Measurements from ENCODE around the gene CDC42BPB.

CDC42BPB gene

GRCh38 chr14:102962111-102962627 is 95.2 kb downstream of the CDC42BPB start:
- Mint-ChIP-seq H3K27me3 (ENCODE audit: low read depth) (no peaks in the 10 kb centered on the region), H3K27ac (no peak overlapping the region), H3K4me1 (ENCODE audit: low read depth) (no peaks in the 10 kb centered on the region), H3K9me3 (no peaks in the 10 kb centered on the region), H3K4me3 (no peak overlapping the region), H3K36me3 (ENCODE audit: low read depth) (no peaks in the 10 kb centered on the region)

- H3K4me1 Mint-ChIP-seq (ENCODE audit: low read depth) = no peaks in the 10 kb centered on the region
- H3K27ac Mint-ChIP-seq = no peak overlapping the region
- no peak overlapping the region for H3K4me3 Mint-ChIP-seq
- H3K36me3 Mint-ChIP-seq (ENCODE audit: low read depth) = no peaks in the 10 kb centered on the region
- no peaks in the 10 kb centered on the region for H3K27me3 Mint-ChIP-seq (ENCODE audit: low read depth)
- H3K9me3 Mint-ChIP-seq = no peaks in the 10 kb centered on the region
Measured at GRCh38 chr14:102958461-102958860, 98.9 kb downstream of the CDC42BPB start.

GRCh38 chr14:102957222-102957621 is 100.1 kb downstream of the CDC42BPB start:
- no peak overlapping the region for H3K27ac Mint-ChIP-seq

GRCh38 chr14:102955636-102956408 is 101.5 kb downstream of the CDC42BPB start:
- Mint-ChIP-seq H3K27ac (no peak overlapping the region), H3K27me3 (ENCODE audit: low read depth) (no peaks in the 10 kb centered on the region), H3K9me3 (no peaks in the 10 kb centered on the region), H3K4me3 (no peak overlapping the region), H3K36me3 (ENCODE audit: low read depth) (no peaks in the 10 kb centered on the region), H3K4me1 (ENCODE audit: low read depth) (no peaks in the 10 kb centered on the region)

More at GRCh38 chr14:102957222-102957621, 100.1 kb downstream of the CDC42BPB start:
- Mint-ChIP-seq H3K27me3 (ENCODE audit: low read depth) (no peaks in the 10 kb centered on the region), H3K9me3 (no peaks in the 10 kb centered on the region), H3K4me1 (ENCODE audit: low read depth) (no peaks in the 10 kb centered on the region), H3K4me3 (no peak overlapping the region), H3K36me3 (ENCODE audit: low read depth) (no peaks in the 10 kb centered on the region)

DNA sequence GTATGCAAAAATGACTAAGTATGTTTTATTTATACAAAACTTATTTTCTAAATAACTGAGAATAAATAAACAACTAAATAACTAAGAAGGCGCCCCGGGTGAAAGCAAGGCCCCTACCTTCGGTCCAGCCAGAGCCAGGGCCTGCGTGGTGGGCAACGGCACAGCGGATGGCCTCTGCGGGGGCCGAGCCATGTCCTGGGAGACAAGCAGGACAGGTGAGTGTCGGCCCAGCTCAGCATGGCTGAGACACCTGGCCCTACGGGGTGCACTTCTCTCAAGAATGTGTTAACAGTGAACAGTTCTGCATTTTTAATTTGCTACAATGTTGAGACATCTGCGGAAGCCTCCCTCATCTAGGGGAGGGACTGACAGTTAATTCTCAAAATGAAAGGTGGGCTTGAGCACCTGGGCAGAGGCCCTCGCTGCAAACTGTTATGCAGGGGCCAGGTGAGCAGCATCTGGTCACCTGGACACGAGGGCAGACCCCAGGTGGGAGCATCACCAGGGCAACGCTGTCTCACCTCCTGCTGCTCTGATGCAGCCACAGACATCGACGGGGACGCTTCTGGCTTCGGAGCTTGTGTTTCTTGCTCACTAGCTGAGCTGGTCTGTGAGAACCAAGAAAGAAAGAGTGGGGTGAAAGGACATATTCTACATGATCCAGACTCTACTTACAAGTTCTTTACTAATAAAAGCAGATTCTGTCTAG is 103.1 kb downstream of the CDC42BPB start:
- Mint-ChIP-seq H3K27me3 (ENCODE audit: low read depth) (no peaks in the 10 kb centered on the region), H3K4me3 (no peak overlapping the region), H3K4me1 (ENCODE audit: low read depth) (peaks cover 4% of the 10 kb centered on the region), H3K27ac (no peak overlapping the region), H3K9me3 (no peaks in the 10 kb centered on the region), H3K36me3 (ENCODE audit: low read depth) (no peaks in the 10 kb centered on the region)

GRCh38 chr14:102953100-102953499 is 104.2 kb downstream of the CDC42BPB start:
- no peak overlapping the region for H3K27ac Mint-ChIP-seq

GRCh38 chr14:102952276-102952675 is 105.1 kb downstream of the CDC42BPB start:
- Mint-ChIP-seq H3K36me3 (ENCODE audit: low read depth) (no peaks in the 10 kb centered on the region), H3K27me3 (ENCODE audit: low read depth) (no peaks in the 10 kb centered on the region), H3K4me3 (no peak overlapping the region), H3K9me3 (no peaks in the 10 kb centered on the region), H3K27ac (no peak overlapping the region), H3K4me1 (ENCODE audit: low read depth) (peaks cover 11% of the 10 kb centered on the region)

More at GRCh38 chr14:102953100-102953499, 104.2 kb downstream of the CDC42BPB start:
- Mint-ChIP-seq H3K27me3 (ENCODE audit: low read depth) (no peaks in the 10 kb centered on the region), H3K9me3 (no peaks in the 10 kb centered on the region), H3K4me3 (no peak overlapping the region), H3K36me3 (ENCODE audit: low read depth) (no peaks in the 10 kb centered on the region), H3K4me1 (ENCODE audit: low read depth) (peaks cover 9% of the 10 kb centered on the region)

GRCh38 chr14:102951799-102952198 is 105.5 kb downstream of the CDC42BPB start:
- Mint-ChIP-seq H3K27me3 (ENCODE audit: low read depth) (no peaks in the 10 kb centered on the region), H3K4me1 (ENCODE audit: low read depth) (peaks cover 14% of the 10 kb centered on the region), H3K9me3 (no peaks in the 10 kb centered on the region), H3K4me3 (no peak overlapping the region), H3K27ac (no peak overlapping the region), H3K36me3 (ENCODE audit: low read depth) (no peaks in the 10 kb centered on the region)

- H3K27me3 Mint-ChIP-seq (ENCODE audit: low read depth) = no peaks in the 10 kb centered on the region
- H3K9me3 Mint-ChIP-seq = no peaks in the 10 kb centered on the region
- peaks cover 14% of the 10 kb centered on the region for H3K4me1 Mint-ChIP-seq (ENCODE audit: low read depth)
- no peak overlapping the region for H3K27ac Mint-ChIP-seq
- H3K36me3 Mint-ChIP-seq (ENCODE audit: low read depth) = no peaks in the 10 kb centered on the region
- no peak overlapping the region for H3K4me3 Mint-ChIP-seq
Measured at GRCh38 chr14:102951034-102951433, 106.3 kb downstream of the CDC42BPB start.

DNA sequence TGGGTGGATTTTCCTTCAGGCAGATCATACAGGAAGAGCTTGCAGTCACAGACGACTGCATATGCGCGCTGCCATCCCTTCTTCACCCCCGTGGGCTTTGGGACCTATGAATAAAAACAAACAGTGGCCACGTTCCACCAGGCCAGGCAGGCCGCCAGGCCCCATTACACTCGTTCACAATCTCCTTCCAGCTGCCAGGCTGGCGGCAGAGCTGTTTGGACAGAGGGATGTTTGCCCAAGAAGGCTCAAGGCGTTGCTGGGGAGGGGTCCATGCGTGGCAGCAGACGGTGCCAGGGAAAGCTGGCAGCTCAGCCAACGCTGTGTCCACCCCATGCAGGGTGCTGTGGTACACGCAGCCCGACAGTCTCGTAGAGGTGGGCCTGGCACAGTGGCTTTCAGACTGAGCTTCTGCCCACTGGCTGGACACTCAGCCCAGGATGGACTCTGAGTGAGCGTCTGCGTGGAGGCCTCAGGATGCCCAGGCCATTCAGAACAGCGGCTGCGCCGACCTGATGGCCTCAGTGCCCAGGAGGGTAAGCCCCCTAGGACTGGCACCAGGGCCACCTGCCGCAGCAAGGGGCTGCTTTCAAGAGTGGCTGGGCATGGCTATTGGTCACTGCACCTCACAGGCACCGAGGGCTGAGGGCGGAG is 107.4 kb downstream of the CDC42BPB start:
- no peaks in the 10 kb centered on the region for H3K9me3 Mint-ChIP-seq
- no peak overlapping the region for H3K4me3 Mint-ChIP-seq
- H3K27ac Mint-ChIP-seq = no peak overlapping the region
- no peaks in the 10 kb centered on the region for H3K27me3 Mint-ChIP-seq (ENCODE audit: low read depth)
- H3K4me1 Mint-ChIP-seq (ENCODE audit: low read depth) = peaks cover 14% of the 10 kb centered on the region
- no peaks in the 10 kb centered on the region for H3K36me3 Mint-ChIP-seq (ENCODE audit: low read depth)

DNA sequence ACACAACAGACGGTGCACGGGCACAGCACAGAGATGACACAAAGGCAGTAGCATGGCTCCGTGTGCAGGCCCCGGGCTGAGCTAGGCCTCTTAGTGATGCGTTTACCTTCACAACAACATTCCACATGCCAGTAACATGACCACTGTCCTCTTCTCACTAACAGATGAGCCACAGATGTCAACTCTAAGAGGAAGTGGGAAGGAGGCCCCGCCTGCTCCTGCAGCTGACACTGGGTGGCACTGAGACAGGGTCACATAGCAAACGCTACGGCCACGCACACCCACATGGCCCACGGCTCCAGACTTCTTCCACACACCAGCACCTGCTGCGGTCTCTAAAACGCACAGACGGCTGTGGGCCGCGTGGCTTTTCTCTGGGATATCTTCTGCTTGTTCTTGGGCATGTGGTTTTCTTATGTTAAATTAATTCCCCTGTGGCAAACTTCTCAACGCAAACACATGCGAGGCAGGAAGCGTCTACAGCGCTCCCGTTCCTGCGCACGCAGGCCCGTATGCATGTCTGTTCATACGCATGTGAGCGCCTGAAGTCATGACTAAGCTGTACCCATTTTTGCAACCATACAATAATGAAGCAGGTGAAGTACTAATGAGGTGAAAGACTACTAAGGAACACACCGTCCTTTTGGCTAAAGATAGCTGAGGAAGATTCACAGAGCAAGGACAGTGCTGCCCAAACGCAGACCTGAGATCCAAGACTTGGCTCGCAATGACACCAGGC is 108.1 kb downstream of the CDC42BPB start:
- peak overlapping the region; percentile 72 for H3K27ac Mint-ChIP-seq
- H3K4me1 Mint-ChIP-seq (ENCODE audit: low read depth) = peaks cover 14% of the 10 kb centered on the region
- no peaks in the 10 kb centered on the region for H3K9me3 Mint-ChIP-seq
- no peaks in the 10 kb centered on the region for H3K27me3 Mint-ChIP-seq (ENCODE audit: low read depth)
- peak overlapping the region; percentile 19 for H3K4me3 Mint-ChIP-seq
- no peaks in the 10 kb centered on the region for H3K36me3 Mint-ChIP-seq (ENCODE audit: low read depth)

- Mint-ChIP-seq H3K27me3 (ENCODE audit: low read depth) (no peaks in the 10 kb centered on the region), H3K36me3 (ENCODE audit: low read depth) (no peaks in the 10 kb centered on the region), H3K9me3 (no peaks in the 10 kb centered on the region), H3K4me1 (ENCODE audit: low read depth) (peaks cover 14% of the 10 kb centered on the region), H3K27ac (peak overlapping the region; percentile 72), H3K4me3 (no peak overlapping the region)
Measured at GRCh38 chr14:102948698-102949061, 108.7 kb downstream of the CDC42BPB start.

DNA sequence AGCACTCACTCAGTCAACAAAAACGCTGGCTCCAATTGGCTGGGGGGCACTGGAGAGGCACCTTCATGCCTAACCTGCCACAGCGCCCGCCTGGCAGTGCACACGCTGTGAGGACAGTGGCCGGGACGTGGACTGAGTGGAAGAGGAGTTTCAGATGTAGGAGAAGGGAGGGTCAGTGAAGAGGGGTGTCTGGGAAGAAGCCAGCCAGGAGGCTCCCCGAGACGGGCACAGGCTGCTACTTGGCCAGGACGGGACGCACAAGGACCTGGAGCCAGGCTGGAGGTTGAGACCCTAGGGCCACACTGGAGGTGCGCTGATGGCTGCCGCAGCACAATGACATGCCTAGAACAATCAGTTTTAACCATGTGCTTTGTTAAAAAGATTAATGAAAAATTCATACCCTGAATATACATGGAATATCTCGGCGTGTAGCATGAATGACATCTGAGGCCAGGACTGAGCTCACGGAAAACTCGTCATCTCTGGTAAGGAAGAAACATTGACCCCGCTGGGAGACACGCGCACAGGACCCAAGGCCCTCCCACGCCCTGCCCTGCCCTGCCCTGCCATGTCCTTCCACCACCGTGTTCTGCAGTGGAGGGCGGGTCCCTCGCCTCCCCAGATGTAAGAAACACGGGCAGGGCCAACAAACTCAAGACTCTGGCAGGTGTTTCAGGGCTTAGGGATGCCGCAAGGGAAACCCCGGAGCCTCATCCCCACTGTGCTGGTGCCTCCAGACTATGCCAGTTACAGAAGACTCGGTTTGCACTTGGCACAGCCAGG is 109.8 kb downstream of the CDC42BPB start:
- peaks cover 14% of the 10 kb centered on the region for H3K4me1 Mint-ChIP-seq (ENCODE audit: low read depth)
- peak overlapping the region; percentile 45 for H3K27ac Mint-ChIP-seq
- H3K4me3 Mint-ChIP-seq = no peak overlapping the region
- no peaks in the 10 kb centered on the region for H3K9me3 Mint-ChIP-seq
- H3K27me3 Mint-ChIP-seq (ENCODE audit: low read depth) = no peaks in the 10 kb centered on the region
- no peaks in the 10 kb centered on the region for H3K36me3 Mint-ChIP-seq (ENCODE audit: low read depth)
